ENCODE results near the gene DTX4. TPM values are rescaled to one million over a fixed set of nuclear protein-coding genes. Genes with fewer than 3 reads are reported as not detected.

Gene DTX4
- total and polyA plus RNA-seq, 2 experiments from 2014 or later, result 15.4 to 27.5 TPM

GRCh38 chr11:59204746-59205145 lies 32.8 kb downstream of the DTX4 start:
- Histone ChIP-seq H3K79me2 (no peaks in the 10 kb centered on the region), H3K27me3 (no peaks in the 10 kb centered on the region), H4K20me1 (ENCODE audit: insufficient read depth, poor library complexity, severe bottlenecking) (no peaks in the 10 kb centered on the region), H3K9me2 (replicated peaks; ENCODE audit: insufficient read depth) (no peaks in the 10 kb centered on the region), H3K36me3 (replicated peaks; ENCODE audit: insufficient read depth, low read depth) (no peaks in the 10 kb centered on the region), H3K9me3 (ENCODE audit: low read depth) (no peaks in the 10 kb centered on the region), H2AFZ (no peak overlapping the region), H3K4me1 (ENCODE audit: insufficient read depth) (no peaks in the 10 kb centered on the region), H3K4me3 (no peak overlapping the region), H3K4me2 (no peak overlapping the region), H3K27ac (no peak overlapping the region)
- TF ChIP-seq CTCF (IDR thresholded peaks at IDR 0.05; ENCODE audit: poor library complexity) (no peak), EZH2 (IDR thresholded peaks at IDR 0.05; ENCODE audit: borderline replicate concordance) (no peak), EZH2phosphoT487 (IDR thresholded peaks at IDR 0.05; ENCODE audit: low read depth, severe bottlenecking, unreplicated experiment) (no peak)
- no peak for DNase-seq (ENCODE audit: low spot score)
- WGBS (ENCODE audit: low lambda C conversion rate, missing lambda C conversion rate), result 96% methylated on average over 3 of the region's 3 CpGs

- Histone ChIP-seq H3K36me3 (replicated peaks; ENCODE audit: insufficient read depth, low read depth) (no peaks in the 10 kb centered on the region), H3K4me3 (no peak overlapping the region)
These were observed 33.7 kb downstream of the DTX4 start for GRCh38 chr11:59205648-59206047.

GRCh38 chr11:59206635-59207034 lies 34.7 kb downstream of the DTX4 start:
- Histone ChIP-seq H3K79me2 (no peaks in the 10 kb centered on the region), H3K4me3 (no peak overlapping the region), H2AFZ (no peak overlapping the region), H3K9me2 (replicated peaks; ENCODE audit: insufficient read depth) (no peaks in the 10 kb centered on the region), H3K27ac (no peak overlapping the region), H3K4me1 (ENCODE audit: insufficient read depth) (no peaks in the 10 kb centered on the region), H3K27me3 (no peaks in the 10 kb centered on the region), H3K4me2 (no peak overlapping the region), H3K36me3 (replicated peaks; ENCODE audit: insufficient read depth, low read depth) (no peaks in the 10 kb centered on the region), H4K20me1 (ENCODE audit: insufficient read depth, poor library complexity, severe bottlenecking) (no peaks in the 10 kb centered on the region), H3K9me3 (ENCODE audit: low read depth) (no peaks in the 10 kb centered on the region)
- TF ChIP-seq CTCF (IDR thresholded peaks at IDR 0.05; ENCODE audit: poor library complexity) (peak; percentile 52), EZH2phosphoT487 (IDR thresholded peaks at IDR 0.05; ENCODE audit: low read depth, severe bottlenecking, unreplicated experiment) (no peak)
- peak; percentile 58 for DNase-seq (ENCODE audit: low spot score)
- 71% methylated on average over 4 of the region's 4 CpGs for WGBS (ENCODE audit: low lambda C conversion rate, missing lambda C conversion rate)

More at GRCh38 chr11:59205648-59206047, 33.7 kb downstream of the DTX4 start:
- no peak overlapping the region for H2AFZ ChIP-seq
- no peak for DNase-seq (ENCODE audit: low spot score)
- no peaks in the 10 kb centered on the region for H3K4me1 ChIP-seq (ENCODE audit: insufficient read depth)
- no peaks in the 10 kb centered on the region for H3K79me2 ChIP-seq
- no peaks in the 10 kb centered on the region for H4K20me1 ChIP-seq (ENCODE audit: insufficient read depth, poor library complexity, severe bottlenecking)
- no peaks in the 10 kb centered on the region for H3K9me3 ChIP-seq (ENCODE audit: low read depth)
- no peaks in the 10 kb centered on the region for H3K27me3 ChIP-seq
- H3K27ac ChIP-seq, result no peak overlapping the region
- TF ChIP-seq EZH2phosphoT487 (IDR thresholded peaks at IDR 0.05; ENCODE audit: low read depth, severe bottlenecking, unreplicated experiment) (no peak), CTCF (IDR thresholded peaks at IDR 0.05; ENCODE audit: poor library complexity) (no peak), EZH2 (IDR thresholded peaks at IDR 0.05; ENCODE audit: borderline replicate concordance) (no peak)
- H3K9me2 ChIP-seq (replicated peaks; ENCODE audit: insufficient read depth), result no peaks in the 10 kb centered on the region
- WGBS (ENCODE audit: low lambda C conversion rate, missing lambda C conversion rate), result 92% methylated on average over 7 of the region's 7 CpGs
- no peak overlapping the region for H3K4me2 ChIP-seq

GRCh38 chr11:59207988-59208451 lies 36.1 kb downstream of the DTX4 start:
- H3K9me2 ChIP-seq (replicated peaks; ENCODE audit: insufficient read depth), result no peaks in the 10 kb centered on the region
- peak; percentile 64 for DNase-seq (ENCODE audit: low spot score)
- H4K20me1 ChIP-seq (ENCODE audit: insufficient read depth, poor library complexity, severe bottlenecking), result no peaks in the 10 kb centered on the region
- WGBS (ENCODE audit: low lambda C conversion rate, missing lambda C conversion rate), result 29% methylated on average over 5 of the region's 5 CpGs
- peak; percentile 72 for TF ChIP-seq CTCF (IDR thresholded peaks at IDR 0.05; ENCODE audit: poor library complexity)
- no peak for TF ChIP-seq EZH2phosphoT487 (IDR thresholded peaks at IDR 0.05; ENCODE audit: low read depth, severe bottlenecking, unreplicated experiment)
- TF ChIP-seq EZH2 (IDR thresholded peaks at IDR 0.05; ENCODE audit: borderline replicate concordance), result no peak
- H3K27me3 ChIP-seq, result no peaks in the 10 kb centered on the region
- H3K79me2 ChIP-seq, result no peaks in the 10 kb centered on the region
- H3K4me1 ChIP-seq (ENCODE audit: insufficient read depth), result no peaks in the 10 kb centered on the region
- no peaks in the 10 kb centered on the region for H3K9me3 ChIP-seq (ENCODE audit: low read depth)
- H3K4me2 ChIP-seq, result no peak overlapping the region
- H3K4me3 ChIP-seq, result no peak overlapping the region
- no peaks in the 10 kb centered on the region for H3K36me3 ChIP-seq (replicated peaks; ENCODE audit: insufficient read depth, low read depth)
- H2AFZ ChIP-seq, result no peak overlapping the region
- H3K27ac ChIP-seq, result no peak overlapping the region
